Natural killer cell treated with Interleukin-12 subunit alpha and Interleukin-12 subunit beta and Interleukin-15 and Interleukin-18, amount 100 ng/mL, for 72 hours (primary cell): ENCODE data around the gene WDR5. TPM values are rescaled to one million over a fixed set of nuclear protein-coding genes. Genes with fewer than 3 reads are reported as not detected.

ENCODE experiments used
- ATAC-seq, 2 donors: fragments of 150-1000 bp; cut with Tn5 transposase in 1 of 2; sonication (Bioruptor Pico), chemical (Tn5 transposase) in 1 of 2; 2 replicates each; pipeline ENCODE4 v1.10.0; 2021
- DNase-seq: peaks from one replicate; pipeline ENCODE4 v3.0.0; 2022; ENCODE audit warnings: low spot score
- H3K27ac Mint-ChIP-seq, 2 donors: 1 replicate in 1 of 2; 2 replicates in 1 of 2; pipeline ENCODE4 v1.8.0; 2022; ENCODE audit warnings: mixed read lengths in 2 of 2, mild to moderate bottlenecking in 1 of 2, moderate library complexity in 1 of 2
- H3K27me3 Mint-ChIP-seq, 2 donors: 1 replicate in 1 of 2; 2 replicates in 1 of 2; pipeline ENCODE4 v1.8.0; 2022; ENCODE audit warnings: mixed read lengths in 2 of 2
- H3K36me3 Mint-ChIP-seq: one replicate; pipeline ENCODE4 v1.8.0; 2022; ENCODE audit warnings: mixed read lengths
- H3K4me1 Mint-ChIP-seq, 2 donors: 1 replicate in 1 of 2; 2 replicates in 1 of 2; pipeline ENCODE4 v1.8.0; 2022; ENCODE audit warnings: low read depth in 2 of 2, mixed read lengths in 2 of 2, mild to moderate bottlenecking in 1 of 2
- H3K4me3 Mint-ChIP-seq: one replicate; pipeline ENCODE4 v1.8.0; 2022; ENCODE audit warnings: mixed read lengths
- H3K9me3 Mint-ChIP-seq: 2 replicates; pipeline ENCODE4 v1.8.0; 2022; ENCODE audit warnings: mixed read lengths
- total RNA-seq, 2 donors: library from RNA; stranded (reverse); gene quantifications; one replicate each; pipeline ENCODE4 v1.2.3, GENCODE V29; 2022

The WDR5 gene
- total RNA-seq, 2 donors from 2014 or later = 32.6 to 63.7 TPM

DNA sequence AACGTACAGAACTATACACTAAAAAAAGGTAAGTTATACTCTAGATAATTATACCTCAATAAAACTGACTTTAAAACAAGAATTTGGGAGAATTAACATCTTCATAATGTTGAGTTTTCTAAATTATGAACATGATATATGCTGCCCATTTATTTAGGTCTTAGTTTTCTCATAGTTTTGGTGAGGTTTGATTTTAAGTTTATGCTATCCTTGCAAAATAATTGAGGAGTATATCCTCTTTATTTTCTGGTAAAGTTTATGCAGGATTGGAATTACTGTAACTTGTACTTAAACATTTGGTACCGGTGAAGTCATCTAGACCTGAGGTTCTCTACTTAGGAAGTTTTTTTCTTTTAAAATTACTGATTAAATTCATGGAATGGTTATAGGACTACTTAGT lies 67.3 kb downstream of the WDR5 start:
- H3K27me3 Mint-ChIP-seq = peaks cover 6 to 7% of the 10 kb centered on the region in 2 donors
- no peaks in the 10 kb centered on the region for H3K36me3 Mint-ChIP-seq
- no peaks in the 10 kb centered on the region for H3K9me3 Mint-ChIP-seq
- H3K4me3 Mint-ChIP-seq = no peak overlapping the region
- no peak for DNase-seq
- H3K4me1 Mint-ChIP-seq = no peaks in the 10 kb centered on the region
- no peak for ATAC-seq
- no peak overlapping the region for H3K27ac Mint-ChIP-seq

DNA sequence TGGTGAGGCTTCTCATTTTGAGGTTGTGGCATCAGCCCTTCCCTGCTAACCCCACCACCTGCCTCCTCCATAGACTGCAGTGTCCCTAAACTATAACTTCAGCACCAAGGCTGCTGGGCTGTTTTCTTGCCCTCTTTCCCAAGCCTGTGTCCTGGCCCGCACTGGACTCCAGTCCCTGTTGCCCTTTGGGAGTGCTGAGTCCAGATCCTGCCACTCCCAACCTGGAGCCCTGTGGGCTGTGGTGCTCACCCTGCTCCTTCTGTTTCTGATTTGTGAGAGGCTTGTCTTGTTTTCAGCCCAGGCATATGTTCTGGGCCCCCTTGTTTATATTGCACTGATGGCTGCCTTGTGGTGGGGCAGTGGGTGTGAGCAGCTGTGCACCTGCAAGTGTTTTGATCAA lies 68.2 kb downstream of the WDR5 start:
- no peak overlapping the region for H3K4me3 Mint-ChIP-seq
- no peaks in the 10 kb centered on the region for H3K9me3 Mint-ChIP-seq
- H3K36me3 Mint-ChIP-seq = no peaks in the 10 kb centered on the region
- no peaks in the 10 kb centered on the region for H3K4me1 Mint-ChIP-seq
- H3K27me3 Mint-ChIP-seq = peaks cover 6 to 7% of the 10 kb centered on the region in 2 donors
- no peak for DNase-seq
- no peak for ATAC-seq
- no peak overlapping the region for H3K27ac Mint-ChIP-seq

DNA sequence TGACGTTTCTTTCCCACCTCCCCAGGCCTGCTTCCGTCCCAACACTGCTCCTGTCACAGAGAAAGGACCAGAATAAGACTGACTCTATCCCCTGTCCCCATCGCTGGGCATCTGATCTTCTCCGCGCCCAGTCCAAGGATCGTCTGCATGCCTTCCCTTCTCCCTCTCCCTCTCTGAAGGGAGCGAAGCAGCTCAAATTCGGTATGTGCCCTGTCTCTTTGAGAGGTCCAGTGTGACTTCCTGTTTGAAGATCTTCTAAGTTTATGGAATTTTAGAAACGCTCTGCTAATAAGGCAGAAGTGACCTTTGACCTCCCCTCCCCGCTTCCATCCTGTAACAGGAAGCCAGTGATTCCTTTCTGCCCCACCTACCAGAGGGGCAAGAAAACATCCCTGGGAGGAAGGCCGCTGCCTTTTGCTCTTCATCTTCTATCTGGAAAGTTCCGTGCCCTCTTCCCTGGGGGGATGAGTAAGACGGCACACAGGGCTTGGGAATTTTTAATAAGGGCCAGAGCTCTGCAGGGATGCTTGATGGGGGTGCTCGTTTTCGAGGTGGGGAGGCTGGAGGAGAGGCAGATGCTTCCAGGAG lies 69.2 kb downstream of the WDR5 start:
- ATAC-seq (no peak), DNase-seq (no peak)
- H3K4me3 Mint-ChIP-seq = no peak overlapping the region
- no peak overlapping the region for H3K27ac Mint-ChIP-seq
- H3K36me3 Mint-ChIP-seq = no peaks in the 10 kb centered on the region
- H3K9me3 Mint-ChIP-seq = no peaks in the 10 kb centered on the region
- H3K4me1 Mint-ChIP-seq = no peaks in the 10 kb centered on the region
- H3K27me3 Mint-ChIP-seq = peaks cover 6 to 7% of the 10 kb centered on the region in 2 donors

DNA sequence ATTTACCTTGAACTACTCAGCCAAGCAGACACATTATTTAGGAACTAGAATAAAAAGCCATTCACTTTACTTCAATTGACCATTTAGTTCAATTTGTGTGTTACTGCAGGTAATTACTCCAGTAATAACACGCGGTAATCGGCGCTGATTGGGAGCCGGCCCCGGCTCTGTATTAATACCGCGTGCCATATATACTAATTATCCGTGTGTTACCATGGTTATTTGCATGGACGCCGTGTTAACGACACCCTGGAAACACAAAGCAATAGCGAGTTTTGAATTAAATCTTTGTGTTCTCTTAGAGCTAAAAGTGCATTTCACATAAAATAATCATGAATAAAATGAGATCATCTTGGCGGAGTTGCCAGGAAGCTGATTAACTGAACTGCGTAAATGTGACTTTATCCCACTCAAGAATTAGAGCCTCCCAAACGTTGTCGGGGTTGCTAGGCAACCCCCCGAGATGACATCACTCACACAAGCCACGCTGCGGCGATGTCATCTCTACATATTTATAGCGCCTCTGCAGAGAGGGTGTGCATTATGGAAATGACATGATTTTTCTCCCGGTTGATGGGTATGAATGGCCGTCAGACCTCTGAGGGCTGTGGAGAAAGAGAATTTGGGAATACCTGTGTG lies 69.9 kb downstream of the WDR5 start:
- H3K4me3 Mint-ChIP-seq = no peak overlapping the region
- peaks cover 6 to 7% of the 10 kb centered on the region in 2 donors for H3K27me3 Mint-ChIP-seq
- H3K9me3 Mint-ChIP-seq = no peaks in the 10 kb centered on the region
- H3K36me3 Mint-ChIP-seq = no peaks in the 10 kb centered on the region
- H3K4me1 Mint-ChIP-seq = no peaks in the 10 kb centered on the region
- no peak for DNase-seq
- ATAC-seq = no peak
- H3K27ac Mint-ChIP-seq = no peak overlapping the region

DNA sequence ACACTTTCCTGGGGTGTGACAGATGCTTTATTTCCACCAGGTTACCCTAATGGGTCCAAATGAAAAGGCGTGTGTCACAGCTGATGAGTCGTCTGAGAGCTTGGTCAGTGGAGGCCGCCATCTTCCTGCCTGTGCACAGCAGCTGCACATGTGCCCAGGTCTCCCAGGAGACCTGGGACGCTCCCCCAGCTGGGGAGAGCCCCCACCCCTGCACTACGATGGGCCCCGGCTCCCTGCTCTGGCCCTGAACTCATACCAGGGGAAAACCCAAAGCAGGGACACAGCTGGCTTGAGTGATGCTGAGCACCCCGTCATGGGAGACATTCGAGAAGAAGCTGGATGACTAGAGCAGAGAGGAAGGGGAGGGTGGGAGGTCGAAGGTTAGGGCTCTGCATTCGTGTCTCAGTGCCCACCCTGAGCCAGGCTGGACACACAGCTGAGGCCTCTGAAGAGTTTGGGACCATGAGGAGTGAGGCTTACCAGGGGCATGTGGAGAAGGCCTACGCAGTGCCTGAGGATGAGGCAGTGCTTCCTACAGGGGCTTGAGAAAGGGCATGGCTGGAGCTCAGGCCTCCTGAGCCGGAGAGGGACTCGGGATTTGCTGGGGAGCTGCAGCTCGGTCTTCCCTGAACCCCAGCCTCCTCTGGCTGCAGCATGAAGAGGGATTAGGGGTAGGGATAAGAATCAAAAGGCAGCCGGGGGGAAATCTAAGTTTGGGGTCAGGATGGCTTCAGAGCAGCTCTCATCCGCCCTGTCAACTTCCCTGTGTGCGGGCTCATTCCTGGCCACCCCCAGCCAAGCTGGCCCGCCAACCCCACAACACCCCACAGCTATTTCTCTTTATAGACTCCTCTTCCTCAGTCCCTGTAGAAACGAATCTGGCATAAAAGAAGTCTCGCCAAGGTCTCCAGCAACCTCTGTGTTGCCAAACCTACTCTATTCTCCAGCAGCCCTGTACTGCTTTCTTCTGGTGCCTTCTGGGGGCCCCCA lies 70.7 kb downstream of the WDR5 start:
- no peak for ATAC-seq
- no peak overlapping the region for H3K4me3 Mint-ChIP-seq
- no peaks in the 10 kb centered on the region for H3K4me1 Mint-ChIP-seq
- peaks cover 6 to 7% of the 10 kb centered on the region in 2 donors for H3K27me3 Mint-ChIP-seq
- H3K36me3 Mint-ChIP-seq = no peaks in the 10 kb centered on the region
- H3K27ac Mint-ChIP-seq = no peak overlapping the region
- H3K9me3 Mint-ChIP-seq = no peaks in the 10 kb centered on the region
- no peak for DNase-seq

DNA sequence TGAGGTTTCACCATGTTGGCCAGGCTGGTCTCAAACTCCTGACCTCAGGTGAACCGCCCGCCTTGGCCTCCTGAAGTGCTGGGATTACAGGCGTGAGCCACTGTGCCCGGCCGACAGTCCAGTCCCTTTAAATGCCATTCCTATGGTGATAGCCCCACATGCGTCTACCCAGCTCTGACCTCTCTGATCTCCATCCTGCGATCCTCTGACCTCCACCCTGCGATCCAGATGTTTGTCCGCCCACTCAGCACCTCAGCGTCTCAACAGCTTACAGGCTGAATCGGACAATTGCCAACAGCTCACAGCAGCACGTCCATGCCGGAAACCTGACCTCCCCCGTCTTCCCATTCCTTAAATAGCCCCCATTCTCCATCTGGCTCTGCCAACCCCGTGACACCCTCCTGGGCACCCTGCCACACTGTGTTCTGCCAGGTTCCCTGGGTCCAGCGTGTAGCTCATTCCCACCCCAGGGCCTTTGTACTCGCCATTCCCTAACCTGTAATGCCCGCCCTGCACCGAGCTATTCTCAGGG lies 72.5 kb downstream of the WDR5 start:
- Mint-ChIP-seq H3K36me3 (no peaks in the 10 kb centered on the region), H3K4me3 (no peak overlapping the region), H3K9me3 (no peaks in the 10 kb centered on the region), H3K4me1 (no peaks in the 10 kb centered on the region), H3K27ac (no peak overlapping the region), H3K27me3 (peaks cover 6 to 7% of the 10 kb centered on the region in 2 donors)
- DNase-seq = no peak
- no peak for ATAC-seq

DNA sequence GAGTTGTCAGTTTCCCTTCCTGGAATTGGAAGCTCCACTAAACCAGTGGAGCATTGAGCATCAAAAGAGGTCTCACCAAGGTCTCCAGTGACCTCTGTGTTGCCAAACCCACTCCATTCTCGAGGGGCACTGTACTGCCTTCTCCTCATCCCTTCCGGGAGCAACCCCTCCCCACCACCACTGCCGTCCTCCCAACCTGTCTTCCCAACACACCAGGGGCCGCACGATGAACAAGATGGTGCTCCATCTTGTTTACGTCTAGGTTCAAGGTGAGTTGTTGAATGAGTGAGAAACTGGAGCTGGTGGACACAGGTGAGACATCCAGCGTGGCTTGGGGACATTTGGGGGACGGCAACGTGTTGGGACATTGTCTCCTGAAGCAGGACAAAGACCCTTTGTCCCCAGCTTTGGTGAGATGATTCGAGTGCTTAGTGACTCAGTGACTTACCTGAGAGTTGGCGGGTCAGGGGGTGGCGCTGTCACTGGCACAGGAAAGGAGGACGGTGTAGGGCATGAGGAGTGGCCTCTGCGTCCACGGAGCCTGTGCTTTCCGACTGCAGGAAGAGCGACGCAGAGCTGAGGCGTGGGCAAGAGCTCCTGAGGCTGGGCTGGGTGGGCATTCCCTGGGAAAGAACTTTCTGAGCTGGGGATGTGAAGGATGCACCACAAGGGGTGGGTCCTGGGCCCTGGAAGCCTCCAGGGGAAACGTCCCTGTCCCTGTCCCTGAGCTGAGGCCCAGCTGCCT lies 73.3 kb downstream of the WDR5 start:
- Mint-ChIP-seq H3K9me3 (no peaks in the 10 kb centered on the region), H3K4me3 (no peak overlapping the region), H3K4me1 (no peaks in the 10 kb centered on the region), H3K27me3 (peaks cover 6 to 7% of the 10 kb centered on the region in 2 donors), H3K27ac (no peak overlapping the region), H3K36me3 (no peaks in the 10 kb centered on the region)
- no peak for DNase-seq
- no peak for ATAC-seq

Other genes starting within 250 kb of the WDR5 start
- 1 to 10 TPM; 1.9 to 6.7 TPM for gene VAV2, start 143.8 kb upstream of the WDR5 start, total RNA-seq
- gene BRD3OS, start 110.6 kb upstream of the WDR5 start, total RNA-seq = 10 to 100 TPM in 1 of 2 donors, 1 to 10 TPM in 1; 9.6 to 10.7 TPM
- gene BRD3, start 68.1 kb upstream of the WDR5 start, total RNA-seq = 10 to 100 TPM; 17.8 to 19.1 TPM
- gene RNU6ATAC, start 28.5 kb downstream of the WDR5 start, total RNA-seq = 10 to 100 TPM; 33.5 to 41.1 TPM
- gene RXRA, start 190.4 kb downstream of the WDR5 start, total RNA-seq = 1 to 10 TPM; 3.8 to 4.9 TPM